K562 (cell line): ENCODE measurements around the gene ALOX5. TPM values are rescaled to one million over a fixed set of nuclear protein-coding genes. Genes with fewer than 3 reads are reported as not detected.

Experiments
- ATAC-seq: fragments of 200-7000 bp; cut with Tn5 transposase; 3 replicates; pipeline ENCODE4 v1.9.1; 2020; ENCODE audit warnings: moderate library complexity
- BruUV-seq: library from RNA; stranded (reverse); fragments of 400-500 nt; replicated peaks from 2 replicates; lab custom pipeline; 2021; lab: Mats Ljungman, UMichigan
- CTCF ChIA-PET: fragments of 300-600 bp; formaldehyde crosslinking; extraction: SDS; loops from one replicate; lab custom pipeline; 2021; ENCODE audit warnings: low intra/inter-chr PET ratio; lab: Yijun Ruan, JAX
- POLR2A ChIA-PET: fragments of 300-600, 350-650 bp; sonication (Branson Sonifier 250); formaldehyde crosslinking; extraction: SDS; loops from one replicate; lab custom pipeline; 2021; ENCODE audit warnings: antibody characterized with exemption, inconsistent platforms; lab: Yijun Ruan, JAX
- DNase-seq, 4 experiments: peaks; one replicate each; pipeline versions ENCODE4 v3.0.0 to v3.0.0-alpha.2; 2011 to 2018; ENCODE audit warnings: low spot score in 3 of 4, mixed read lengths in 3 of 4; ENCODE audit errors: extremely low read depth in 1 of 4
- FAIRE-seq: peaks from 2 replicates; lab custom pipeline; 2011; peaks lifted over from hg19 to GRCh38; lab: Jason Lieb, UNC
- H2AFZ ChIP-seq: 2 replicates; pipeline ENCODE4 v1.6.0; 2011; ENCODE audit warnings: low read depth, low read length, control low read depth, inconsistent platforms
- H3K27ac ChIP-seq: fragments of 200-600 bp; 3 replicates; pipeline ENCODE4 v1.8.0; 2011; ENCODE audit warnings: low read depth, mild to moderate bottlenecking, control low read depth, inconsistent platforms, low read length, moderate library complexity, mixed read lengths; ENCODE audit errors: extremely low read depth
- H3K27me3 ChIP-seq, 2 experiments: fragments of 300-600 bp in 1 of 2; 2 replicates in 1 of 2; 3 replicates in 1 of 2; pipeline versions ENCODE4 v1.6.0 to v1.8.0; 2011; ENCODE audit warnings: inconsistent platforms in 2 of 2, low read length in 2 of 2, mild to moderate bottlenecking in 1 of 2, mixed read lengths in 1 of 2, moderate library complexity in 1 of 2; ENCODE audit not compliant: control insufficient read depth in 2 of 2, insufficient read depth in 2 of 2
- H3K36me3 ChIP-seq: fragments of 300-600 bp; 3 replicates; pipeline ENCODE4 v1.8.0; 2011; ENCODE audit warnings: mild to moderate bottlenecking, low read length, inconsistent platforms; ENCODE audit not compliant: control insufficient read depth, insufficient read depth
- H3K4me1 ChIP-seq, 2 experiments: fragments of 200-600 bp in 1 of 2; replicated peaks in 1 of 2; 2 replicates in 1 of 2; 3 replicates in 1 of 2; pipeline versions ENCODE4 v1.5.1 to v1.8.0; 2011; ENCODE audit warnings: inconsistent platforms in 2 of 2, low read length in 2 of 2, mild to moderate bottlenecking in 1 of 2, mixed read lengths in 1 of 2, moderate library complexity in 1 of 2; ENCODE audit not compliant: control insufficient read depth in 2 of 2, insufficient read depth in 2 of 2
- H3K4me2 ChIP-seq: 2 replicates; pipeline ENCODE4 v1.6.1; 2011; ENCODE audit warnings: low read length, control low read depth, inconsistent platforms, mixed read lengths; ENCODE audit not compliant: insufficient read depth
- H3K4me3 ChIP-seq: fragments of 200-600 bp; sonication (generic), shearing (Covaris generic); 2 replicates; pipeline ENCODE4 v1.5.1; 2016; ENCODE audit warnings: control low read depth, inconsistent platforms
- H3K79me2 ChIP-seq: fragments of 200-600 bp; 3 replicates; pipeline ENCODE4 v1.8.0; 2011; ENCODE audit warnings: low read length, inconsistent platforms; ENCODE audit not compliant: control insufficient read depth, insufficient read depth
- H3K9ac ChIP-seq, 2 experiments: 2 replicates each; pipeline versions ENCODE4 v1.6.0 to v1.6.1; 2011; ENCODE audit warnings: low read depth in 2 of 2, low read length in 2 of 2, control low read depth in 1 of 2, inconsistent platforms in 1 of 2, mild to moderate bottlenecking in 1 of 2, mixed read lengths in 1 of 2; ENCODE audit not compliant: insufficient read depth in 1 of 2
- H3K9me1 ChIP-seq: one replicate; pipeline ENCODE4 v1.6.0; 2011; ENCODE audit warnings: inconsistent platforms, mild to moderate bottlenecking, low read length, moderate library complexity; ENCODE audit not compliant: control insufficient read depth, insufficient read depth
- H3K9me3 ChIP-seq: replicated peaks from 2 replicates; pipeline ENCODE4 v1.5.1; 2011; ENCODE audit warnings: low read depth, low read length, inconsistent platforms; ENCODE audit not compliant: control insufficient read depth, insufficient read depth
- H4K20me1 ChIP-seq: replicated peaks from 2 replicates; pipeline ENCODE4 v1.6.1; 2011; ENCODE audit warnings: low read length, inconsistent platforms, mixed read lengths; ENCODE audit not compliant: control insufficient read depth, insufficient read depth
- ZBTB33 ChIP-seq: sonication (generic); formaldehyde crosslinking; IDR thresholded peaks from 2 replicates; pipeline ENCODE4 v1.8.1; 2023; ENCODE audit warnings: mild to moderate bottlenecking, missing genetic modification reagents
- ZNF592 ChIP-seq: fragments of 450-650 bp; IDR thresholded peaks from 2 replicates; pipeline ENCODE4 v1.6.1; 2017; ENCODE audit warnings: antibody characterized with exemption, mild to moderate bottlenecking
- WGBS: fragments of 100-300 bp; shearing (Covaris generic); methylation state at CpG from one replicate; pipeline ENCODE4 v1.1.6; 2016; ENCODE audit warnings: low coverage, mixed read lengths; ENCODE audit not compliant: insufficient coverage; ENCODE audit errors: missing lambda C conversion rate; 5-methylcytosine and 5-hydroxymethylcytosine counted together
- in situ Hi-C: fragments of 300-500 bp; cut with MboI; formaldehyde crosslinking; loops from 4 replicates; pipeline ENCODE4 v1.15.0; 2018; ENCODE audit warnings: inconsistent platforms, mixed read lengths
- intact Hi-C: fragments of 100-400 bp; cut with micrococcal nuclease; formaldehyde crosslinking; loops from 2 replicates; pipeline ENCODE4 v1.14.2; 2022
- polyA plus RNA-seq, 8 experiments: library from polyadenylated mRNA; depleted of rRNA in 4 of 8; stranded (reverse) in 5 of 8; unstranded in 3 of 8; fragments of >200 nt; fragmentation: Nextera tagmentation in 2 of 8; fragmentation: Illumina TruSeq in 1 of 8; extraction: Ambion mirVana in 2 of 8; extraction: Trizol in 1 of 8; gene quantifications; 2 replicates each; pipeline versions ENCODE4 v1.2.1 to v1.2.3, GENCODE V29; 2011 to 2014; ENCODE audit warnings: inconsistent platforms in 1 of 8, missing spikeins in 1 of 8
- total RNA-seq, 7 experiments: library from RNA; depleted of rRNA in 6 of 7; stranded (reverse); fragments of >200 nt in 6 of 7; fragmentation: Illumina TruSeq in 2 of 7; extraction: Trizol in 2 of 7; gene quantifications; 2 replicates each; pipeline versions ENCODE4 v1.2.1 to v1.2.3, GENCODE V29; 2011 to 2021; ENCODE audit warnings: low replicate concordance in 1 of 7

Gene ALOX5
- total and polyA plus RNA-seq, 9 of the 15 experiments (the other 6 are each of a cell fraction or from before 2014, with no cell fraction given): 0.10 to 2.4 (median 1.4) TPM

DNA sequence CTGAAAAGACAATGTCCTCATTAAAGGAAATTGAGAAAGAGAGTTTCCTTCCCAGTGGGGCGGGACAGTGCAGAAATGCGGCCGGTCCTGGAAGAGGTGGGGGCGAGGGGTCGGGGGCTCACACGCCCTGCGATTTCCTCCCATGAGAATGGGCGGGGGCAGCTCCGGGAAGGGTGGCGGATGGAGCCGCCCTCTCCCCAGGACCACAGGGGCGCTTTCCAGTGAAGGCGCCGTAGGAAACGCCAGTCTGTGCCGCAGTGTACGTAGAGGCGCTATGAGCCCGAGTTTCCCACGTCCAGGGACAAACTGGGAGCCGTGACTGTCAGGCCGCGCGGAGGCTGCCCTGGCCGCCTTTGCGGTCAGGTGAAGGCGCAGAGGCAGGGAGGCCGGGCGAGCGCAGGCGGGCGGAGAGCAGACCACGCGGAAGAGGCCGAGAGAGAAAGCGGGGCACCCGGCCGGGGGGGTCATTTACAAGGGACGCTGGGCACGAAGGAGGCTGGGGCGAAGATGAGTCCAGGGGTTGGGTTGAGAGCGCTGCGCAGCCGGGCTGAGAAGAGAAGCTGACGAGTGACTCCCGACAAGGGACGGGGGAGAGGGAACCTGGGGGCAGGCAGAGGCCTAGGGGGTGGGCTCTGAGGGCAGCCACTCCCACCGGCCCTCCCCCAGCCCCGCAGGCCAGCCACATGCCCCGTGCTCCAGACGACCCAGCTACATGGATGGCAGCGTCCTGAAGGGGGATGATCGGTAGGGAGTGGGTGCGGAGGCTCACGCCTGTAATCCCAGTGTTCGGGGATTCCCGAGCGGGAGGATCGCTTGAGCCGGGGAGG is 45.0 kb downstream of the ALOX5 start:
- Histone ChIP-seq H3K9me3 (no peaks in the 10 kb centered on the region), H4K20me1 (no peaks in the 10 kb centered on the region), H3K9me1 (no peaks in the 10 kb centered on the region), H3K4me3 (no peak overlapping the region), H3K4me1 (peaks cover 12 to 24% of the 10 kb centered on the region in 2 experiments; a peak in 4 of 5 replicates), H3K36me3 (no peaks in the 10 kb centered on the region), H3K27ac (no peak overlapping the region), H2AFZ (no peak overlapping the region), H3K79me2 (no peaks in the 10 kb centered on the region), H3K4me2 (no peak overlapping the region), H3K9ac (peak overlapping the region in 1 of 2 experiments; percentile 21; a peak in 1 of 4 replicates), H3K27me3 (no peaks in the 10 kb centered on the region)
- WGBS: 80% methylated on average over 44 of the region's 60 CpGs
- ATAC-seq (no peak), DNase-seq (peak in 1 of 4 experiments; percentile 8), FAIRE-seq (no peak)
- in situ Hi-C loops: no loop called here
- intact Hi-C loops: no loop called here
- no TSS peak for BruUV-seq
- ChIA-PET CTCF (no interaction called here), POLR2A (no interaction called here)
- TF ChIP-seq ZNF592 (no peak), ZBTB33 (CRISPR knock-in tag) (peak; percentile 37; the same call in 1 of the 2 replicates)
